ENCODE data around the gene DMRTB1. TPM values are rescaled to one million over a fixed set of nuclear protein-coding genes. Genes with fewer than 3 reads are reported as not detected.

DMRTB1 gene
- total and polyA plus RNA-seq, 12 donors, result not detected

DNA sequence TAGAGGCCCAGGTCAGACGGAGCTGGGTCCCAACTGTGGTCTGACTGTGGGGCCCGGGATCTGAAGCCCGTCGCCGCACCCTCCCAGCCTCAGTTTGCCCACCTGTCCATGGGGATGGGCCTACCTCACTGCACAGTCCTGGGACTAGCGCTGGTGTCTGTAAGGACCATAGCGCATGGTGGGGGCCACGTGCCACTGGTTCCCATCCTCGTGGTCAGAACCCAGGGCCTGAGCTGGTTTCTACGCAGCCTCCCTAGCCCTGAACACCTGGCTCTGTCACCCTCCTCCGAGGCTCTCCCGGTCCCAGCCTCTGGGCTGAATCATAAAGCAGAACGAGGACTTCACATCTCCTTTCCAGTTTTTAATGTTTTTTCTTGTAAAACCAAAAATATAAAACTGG is 46.7 kb downstream of the DMRTB1 start:
- TF ChIP-seq, protein P1, sequence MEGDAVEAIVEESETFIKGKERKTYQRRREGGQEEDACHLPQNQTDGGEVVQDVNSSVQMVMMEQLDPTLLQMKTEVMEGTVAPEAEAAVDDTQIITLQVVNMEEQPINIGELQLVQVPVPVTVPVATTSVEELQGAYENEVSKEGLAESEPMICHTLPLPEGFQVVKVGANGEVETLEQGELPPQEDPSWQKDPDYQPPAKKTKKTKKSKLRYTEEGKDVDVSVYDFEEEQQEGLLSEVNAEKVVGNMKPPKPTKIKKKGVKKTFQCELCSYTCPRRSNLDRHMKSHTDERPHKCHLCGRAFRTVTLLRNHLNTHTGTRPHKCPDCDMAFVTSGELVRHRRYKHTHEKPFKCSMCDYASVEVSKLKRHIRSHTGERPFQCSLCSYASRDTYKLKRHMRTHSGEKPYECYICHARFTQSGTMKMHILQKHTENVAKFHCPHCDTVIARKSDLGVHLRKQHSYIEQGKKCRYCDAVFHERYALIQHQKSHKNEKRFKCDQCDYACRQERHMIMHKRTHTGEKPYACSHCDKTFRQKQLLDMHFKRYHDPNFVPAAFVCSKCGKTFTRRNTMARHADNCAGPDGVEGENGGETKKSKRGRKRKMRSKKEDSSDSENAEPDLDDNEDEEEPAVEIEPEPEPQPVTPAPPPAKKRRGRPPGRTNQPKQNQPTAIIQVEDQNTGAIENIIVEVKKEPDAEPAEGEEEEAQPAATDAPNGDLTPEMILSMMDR (IDR thresholded peaks at IDR 0.05), result no peak
- peak in 1 of 2 donors; percentile 4 for DNase-seq
- ATAC-seq, result no peak
- H3K9me3 ChIP-seq, result no peaks in the 10 kb centered on the region
- 89 to 93% methylated on average over 13 of the region's 13 CpGs for WGBS, 2 donors
- H3K27ac ChIP-seq, result no peak overlapping the region
- H3K4me3 ChIP-seq, result no peak overlapping the region
- peaks cover 0 to 3% (median 0%) of the 10 kb centered on the region in 9 donors for H3K4me1 ChIP-seq
- H3K36me3 ChIP-seq, result no peaks in the 10 kb centered on the region
- intact Hi-C loops (cut with DNase I), result no loop called here
- peaks cover 0 to 21% (median 15%) of the 10 kb centered on the region in 7 donors for H3K27me3 ChIP-seq

DNA sequence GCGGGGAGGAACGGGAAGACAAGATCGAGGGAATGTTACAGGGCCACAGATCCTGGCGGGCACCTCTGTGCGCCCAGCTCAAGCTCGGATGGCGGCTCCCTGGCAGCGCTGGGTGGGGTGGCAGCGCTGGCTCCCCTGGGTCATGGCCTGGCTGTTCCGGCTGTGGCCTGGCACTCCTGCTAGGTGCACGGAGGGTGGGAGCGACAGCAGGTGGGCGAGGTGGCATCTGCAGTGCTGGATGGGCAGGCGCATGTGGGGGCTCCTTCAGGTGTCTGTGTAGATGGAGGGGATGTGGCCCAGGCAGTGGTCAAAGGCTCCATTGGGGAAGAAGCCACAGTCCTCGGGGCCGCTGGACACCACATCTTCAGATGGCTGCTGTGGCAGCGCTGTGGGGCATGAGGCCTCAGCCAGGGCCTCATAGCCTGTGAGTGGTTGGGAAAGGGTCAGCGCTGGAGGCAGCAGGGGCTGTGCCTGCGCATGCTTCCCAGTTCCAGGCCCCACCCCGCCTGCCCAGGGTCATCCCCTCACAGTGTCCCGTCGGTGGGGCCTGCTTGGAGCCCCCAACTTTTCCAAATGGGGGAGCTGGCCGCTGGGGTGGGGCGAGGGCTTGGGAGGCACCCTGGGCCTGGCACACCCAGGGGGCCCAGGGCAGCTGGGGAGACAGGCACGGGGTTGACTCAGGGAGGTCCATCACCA is 47.3 kb downstream of the DMRTB1 start:
- Histone ChIP-seq H3K4me3 (no peak overlapping the region), H3K36me3 (no peaks in the 10 kb centered on the region), H3K27me3 (peaks cover 0 to 15% (median 9%) of the 10 kb centered on the region in 7 donors), H3K27ac (no peak overlapping the region), H3K9me3 (no peaks in the 10 kb centered on the region), H3K4me1 (peaks cover 0 to 9% (median 0%) of the 10 kb centered on the region in 9 donors)
- TF ChIP-seq, protein P1 (IDR thresholded peaks at IDR 0.05), result no peak
- DNase-seq (peak in 1 of 2 donors; percentile 9), ATAC-seq (no peak)
- 93 to 94% methylated on average over 25 of the region's 25 CpGs for WGBS, 2 donors
- intact Hi-C loops (cut with DNase I), result no loop called here

DNA sequence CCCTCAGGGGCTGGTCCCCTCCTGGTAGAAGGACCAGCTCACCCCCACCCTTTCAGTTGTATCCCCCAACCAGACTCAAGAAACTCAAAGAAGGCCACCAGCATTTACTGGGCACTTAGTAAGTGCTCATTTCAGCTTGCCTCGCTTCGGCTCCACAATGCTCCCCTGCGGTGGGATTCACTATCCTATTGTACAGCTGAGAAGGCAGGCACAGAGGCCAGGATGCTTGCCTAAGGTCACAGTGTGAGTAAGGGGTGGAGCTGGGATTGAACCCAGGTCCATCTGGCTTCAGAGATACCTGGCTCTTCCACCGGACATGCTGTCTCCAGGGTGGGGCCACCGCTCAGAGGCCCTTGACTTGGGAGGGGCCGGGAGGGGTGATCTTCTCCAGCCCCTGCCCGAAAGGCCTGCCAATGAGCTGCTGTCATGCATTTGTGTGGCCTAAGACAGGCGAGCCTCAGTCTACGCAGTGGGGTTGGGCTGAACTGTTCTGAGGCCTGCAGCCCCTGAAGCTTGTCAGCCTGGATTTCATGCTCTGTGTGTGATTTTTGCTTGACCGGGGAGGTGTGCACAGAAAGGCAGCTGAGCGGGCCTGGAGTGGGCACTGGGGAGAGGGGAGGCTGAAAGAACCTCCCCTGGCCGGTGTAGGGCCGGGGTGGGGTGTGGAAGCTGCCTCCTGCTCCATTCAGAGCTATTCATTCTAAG is 48.1 kb downstream of the DMRTB1 start:
- intact Hi-C loops (cut with DNase I), result no loop called here
- Histone ChIP-seq H3K36me3 (no peaks in the 10 kb centered on the region), H3K4me3 (no peak overlapping the region), H3K27ac (no peak overlapping the region), H3K4me1 (peaks cover 0 to 16% (median 0%) of the 10 kb centered on the region in 9 donors), H3K27me3 (peaks cover 0 to 11% (median 7%) of the 10 kb centered on the region in 7 donors), H3K9me3 (no peaks in the 10 kb centered on the region)
- WGBS, 2 donors, result 92 to 96% methylated on average over 13 of the region's 13 CpGs
- DNase-seq, result peak in 1 of 2 donors; percentile 2
- no peak for ATAC-seq
- TF ChIP-seq, protein P1 (IDR thresholded peaks at IDR 0.05), result no peak

DNA sequence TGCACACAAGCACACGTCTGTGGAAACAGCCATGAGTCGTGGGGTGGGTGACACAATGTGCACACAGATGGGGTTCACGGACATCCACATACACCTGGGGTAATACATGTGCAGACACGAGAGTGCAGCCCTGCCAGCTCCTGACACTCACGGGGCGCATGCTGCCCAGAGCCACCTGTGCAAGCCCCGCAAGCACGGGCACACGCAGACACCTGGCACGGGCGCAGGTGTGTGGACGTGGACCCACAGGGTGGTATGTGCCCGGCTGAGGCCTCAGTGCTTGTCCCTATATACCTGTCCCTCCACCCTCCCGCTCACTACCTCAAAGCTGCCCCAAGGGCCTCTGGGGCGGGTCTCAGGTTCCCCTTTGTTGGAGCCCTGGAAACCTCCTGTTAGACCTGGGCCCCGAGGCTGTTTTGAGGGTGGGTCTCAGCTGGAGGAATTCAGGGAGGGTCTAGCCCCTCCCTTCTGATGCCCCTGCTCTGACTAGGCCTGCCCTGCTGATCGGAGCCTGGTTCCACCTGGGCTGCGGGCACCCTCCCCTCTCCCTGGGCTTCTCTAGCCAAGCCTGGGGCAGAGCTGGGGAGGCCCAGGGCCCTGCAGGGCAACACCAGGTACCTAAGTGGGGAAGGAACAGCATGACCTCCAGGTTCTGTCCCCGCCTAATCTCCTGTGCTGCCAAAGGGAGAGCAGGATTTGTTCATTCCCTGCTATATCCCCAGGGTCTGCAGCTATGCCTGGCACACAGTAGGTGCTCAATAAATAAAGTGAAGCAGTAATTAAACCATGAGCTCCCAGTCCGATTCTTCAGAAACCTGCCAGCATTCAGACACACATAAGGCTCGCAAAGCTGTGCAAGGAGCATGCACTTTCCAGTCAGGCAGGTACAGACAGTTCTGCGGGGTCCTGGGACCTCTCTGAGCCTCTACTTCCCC is 49.1 kb downstream of the DMRTB1 start:
- Histone ChIP-seq H3K36me3 (no peaks in the 10 kb centered on the region), H3K4me1 (peaks cover 0 to 23% (median 6%) of the 10 kb centered on the region in 9 donors), H3K9me3 (no peaks in the 10 kb centered on the region), H3K4me3 (no peak overlapping the region), H3K27ac (no peak overlapping the region), H3K27me3 (peaks cover 0 to 8% (median 2%) of the 10 kb centered on the region in 7 donors)
- TF ChIP-seq, protein P1 (IDR thresholded peaks at IDR 0.05), result no peak
- intact Hi-C loops (cut with DNase I), result no loop called here
- peak in 1 of 2 donors; percentile 3 for DNase-seq
- no peak for ATAC-seq
- 94% methylated on average over 22 of the region's 22 CpGs for WGBS, 2 donors
